Smooth muscle cell (in vitro differentiated cells): ENCODE data around the gene PRKN. TPM values are rescaled to one million over a fixed set of nuclear protein-coding genes. Genes with fewer than 3 reads are reported as not detected.

ENCODE experiments used
- DNase-seq: peaks from one replicate; lab custom pipeline; 2025; ENCODE audit not compliant: unreplicated experiment; lab: John Stamatoyannopoulos, UW
- H2AFZ ChIP-seq: fragments of 200-600 bp; sonication (generic); 2 replicates; pipeline ENCODE4 v1.6.0; 2016; ENCODE audit warnings: antibody characterized with exemption, low read depth, mild to moderate bottlenecking
- H3F3A ChIP-seq: fragments of 200-600 bp; sonication (generic); 2 replicates; pipeline ENCODE4 v1.6.0; 2017; ENCODE audit warnings: antibody characterized with exemption, low read depth
- H3K27ac ChIP-seq: fragments of 200-600 bp; sonication (generic); 2 replicates; pipeline ENCODE4 v1.5.1; 2016; ENCODE audit warnings: low read depth, mild to moderate bottlenecking
- H3K27me3 ChIP-seq: fragments of 200-600 bp; sonication (generic); 2 replicates; pipeline ENCODE4 v1.6.1; 2016; ENCODE audit warnings: low read depth, mild to moderate bottlenecking
- H3K36me3 ChIP-seq: fragments of 200-600 bp; sonication (generic); 2 replicates; pipeline ENCODE4 v1.5.1; 2016; ENCODE audit warnings: low read depth
- H3K4me1 ChIP-seq: fragments of 200-600 bp; sonication (generic); 2 replicates; pipeline ENCODE4 v1.5.1; 2016; ENCODE audit warnings: low read depth
- H3K4me2 ChIP-seq: fragments of 200-600 bp; sonication (generic); 2 replicates; pipeline ENCODE4 v1.6.0; 2016; ENCODE audit warnings: mild to moderate bottlenecking
- H3K4me3 ChIP-seq: fragments of 200-600 bp; sonication (generic); 2 replicates; pipeline ENCODE4 v1.5.1; 2016; ENCODE audit warnings: mild to moderate bottlenecking
- H3K79me2 ChIP-seq: fragments of 200-600 bp; sonication (generic); 2 replicates; pipeline ENCODE4 v1.6.0; 2016; ENCODE audit warnings: low read depth, mild to moderate bottlenecking
- H3K9ac ChIP-seq: fragments of 200-600 bp; sonication (generic); 2 replicates; pipeline ENCODE4 v1.6.0; 2016; ENCODE audit warnings: low read depth
- H3K9me3 ChIP-seq: fragments of 200-600 bp; sonication (generic); replicated peaks from 2 replicates; pipeline ENCODE4 v1.5.1; 2016; ENCODE audit warnings: low read depth
- H4K20me1 ChIP-seq: fragments of 200-600 bp; sonication (generic); 2 replicates; pipeline ENCODE4 v1.6.0; 2016; ENCODE audit warnings: low read depth
- CTCF ChIP-seq: fragments of 200-600 bp; sonication (generic); IDR thresholded peaks from 2 replicates; pipeline ENCODE4 v1.5.1; 2017; ENCODE audit warnings: borderline replicate concordance, mild to moderate bottlenecking, antibody characterized with exemption; ENCODE audit not compliant: insufficient read depth, poor library complexity, severe bottlenecking
- WGBS: methylation state at CpG from one replicate; pipeline ENCODE4 v1.1.7; 2016; ENCODE audit warnings: low lambda C conversion rate; 5-methylcytosine and 5-hydroxymethylcytosine counted together
- polyA plus RNA-seq: library from polyadenylated mRNA; unstranded; fragments of >200 nt; fragmentation: Nextera tagmentation; extraction: Ambion mirVana; gene quantifications from 2 replicates; pipeline ENCODE4 v1.2.1, GENCODE V29; 2016
- total RNA-seq: library from RNA; depleted of rRNA; stranded (reverse); fragments of >200 nt; gene quantifications from 2 replicates; pipeline ENCODE4 v1.2.3, GENCODE V29; 2014

The PRKN gene
- total and polyA plus RNA-seq, 2 experiments from 2014 or later: 0.81 to 5.1 TPM

GRCh38 chr6:162722633-162723032 is 4.9 kb downstream of the PRKN start:
- Histone ChIP-seq H4K20me1 (no peaks in the 10 kb centered on the region), H3F3A (no peaks in the 10 kb centered on the region), H3K36me3 (no peaks in the 10 kb centered on the region), H3K27ac (no peak overlapping the region), H3K4me1 (no peaks in the 10 kb centered on the region), H2AFZ (no peak overlapping the region), H3K4me3 (no peak overlapping the region), H3K4me2 (no peak overlapping the region), H3K9me3 (no peaks in the 10 kb centered on the region), H3K27me3 (no peaks in the 10 kb centered on the region), H3K79me2 (no peaks in the 10 kb centered on the region), H3K9ac (no peak overlapping the region)
- 81% methylated on average over 1 of the region's 1 CpG for WGBS
- no peak for DNase-seq
- TF ChIP-seq CTCF: no peak

- Histone ChIP-seq H3K4me1 (no peaks in the 10 kb centered on the region), H2AFZ (no peak overlapping the region), H3K79me2 (no peaks in the 10 kb centered on the region), H3K9me3 (no peaks in the 10 kb centered on the region), H3K4me2 (no peak overlapping the region), H3K27me3 (no peaks in the 10 kb centered on the region), H3K9ac (no peak overlapping the region), H3K4me3 (no peak overlapping the region), H3F3A (no peaks in the 10 kb centered on the region), H4K20me1 (no peaks in the 10 kb centered on the region), H3K27ac (no peak overlapping the region), H3K36me3 (no peaks in the 10 kb centered on the region)
- no peak for TF ChIP-seq CTCF
- WGBS: 88% methylated on average over 2 of the region's 2 CpGs
- no peak for DNase-seq
Observed at GRCh38 chr6:162722226-162722625, 5.3 kb downstream of the PRKN start.

DNA sequence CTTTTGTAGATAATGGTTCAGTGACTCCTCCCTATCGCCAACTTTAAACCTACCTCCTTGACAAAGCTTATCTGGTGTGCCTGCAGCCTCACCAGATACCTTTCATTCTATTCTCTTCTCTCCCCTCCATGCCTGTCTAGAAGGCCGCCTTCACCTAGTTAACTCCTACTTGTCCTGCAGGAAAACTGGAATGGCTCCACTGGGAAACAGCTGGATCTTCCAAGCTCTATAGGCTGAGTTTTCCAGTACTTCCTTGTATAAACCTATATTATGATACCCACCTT is 6.2 kb downstream of the PRKN start:
- no peak for TF ChIP-seq CTCF
- no peak overlapping the region for H3K4me2 ChIP-seq
- H2AFZ ChIP-seq: no peak overlapping the region
- H3K27ac ChIP-seq: no peak overlapping the region
- no peaks in the 10 kb centered on the region for H3F3A ChIP-seq
- no peak for DNase-seq
- H3K4me1 ChIP-seq: no peaks in the 10 kb centered on the region
- H3K9ac ChIP-seq: no peak overlapping the region
- 92% methylated on average over 2 of the region's 2 CpGs for WGBS
- no peaks in the 10 kb centered on the region for H3K9me3 ChIP-seq
- no peaks in the 10 kb centered on the region for H4K20me1 ChIP-seq
- no peaks in the 10 kb centered on the region for H3K36me3 ChIP-seq
- no peak overlapping the region for H3K4me3 ChIP-seq
- H3K27me3 ChIP-seq: no peaks in the 10 kb centered on the region
- H3K79me2 ChIP-seq: no peaks in the 10 kb centered on the region

DNA sequence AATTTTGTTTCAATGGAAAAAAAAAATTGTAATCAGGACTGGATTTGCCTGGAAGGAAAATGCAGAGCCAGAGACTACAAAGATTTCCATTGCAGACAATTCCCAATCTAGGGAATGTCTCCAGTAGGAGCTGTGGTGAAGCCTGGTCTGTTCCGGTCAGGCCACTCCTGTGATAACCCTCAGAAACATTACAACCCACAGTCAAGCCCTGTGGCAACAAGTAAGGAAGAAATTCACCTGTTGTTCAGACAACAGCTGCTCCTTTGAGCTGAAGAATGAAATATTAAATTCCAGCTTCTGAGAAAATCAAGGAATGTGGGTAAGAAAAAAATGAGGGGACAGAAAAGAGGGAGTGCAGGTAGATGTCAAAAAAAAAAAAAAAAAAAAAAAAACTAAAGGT is 8.0 kb downstream of the PRKN start:
- Histone ChIP-seq H3K4me1 (no peaks in the 10 kb centered on the region), H3F3A (no peaks in the 10 kb centered on the region), H3K79me2 (no peaks in the 10 kb centered on the region), H3K27me3 (no peaks in the 10 kb centered on the region), H3K4me3 (no peak overlapping the region), H3K4me2 (no peak overlapping the region), H3K9ac (no peak overlapping the region), H3K9me3 (no peaks in the 10 kb centered on the region), H3K36me3 (no peaks in the 10 kb centered on the region), H4K20me1 (no peaks in the 10 kb centered on the region), H2AFZ (no peak overlapping the region), H3K27ac (no peak overlapping the region)
- TF ChIP-seq CTCF: no peak
- no peak for DNase-seq
- WGBS: 67% methylated on average over 1 of the region's 1 CpG
